Upper lobe of right lung (tissue), 1 donor: ENCODE measurements around the gene GRIP1. TPM values are rescaled to one million over a fixed set of nuclear protein-coding genes. Genes with fewer than 3 reads are reported as not detected.

Source experiments
- ATAC-seq: fragments of 200-7000 bp; cut with Tn5 transposase; one replicate; pipeline ENCODE4 v1.9.1; 2020; ENCODE audit warnings: mild to moderate bottlenecking, moderate library complexity
- DNase-seq: peaks from one replicate; pipeline ENCODE4 v3.0.0-alpha.2; 2020
- H3K27ac ChIP-seq: fragments of 200-600 bp; one replicate; pipeline ENCODE4 v1.8.0; 2022
- H3K27me3 ChIP-seq: fragments of 200-600 bp; one replicate; pipeline ENCODE4 v1.8.0; 2022; ENCODE audit warnings: mild to moderate bottlenecking
- H3K36me3 ChIP-seq: fragments of 200-600 bp; one replicate; pipeline ENCODE4 v1.8.0; 2022
- H3K4me1 ChIP-seq: fragments of 200-600 bp; one replicate; pipeline ENCODE4 v1.8.0; 2022
- H3K4me3 ChIP-seq: fragments of 200-600 bp; one replicate; pipeline ENCODE4 v1.8.0; 2022; ENCODE audit warnings: mild to moderate bottlenecking
- H3K9me3 ChIP-seq: fragments of 200-600 bp; one replicate; pipeline ENCODE4 v1.8.0; 2022
- intact Hi-C: fragments of 100-400 bp; cut with DNase I; formaldehyde crosslinking; loops from one replicate; pipeline ENCODE4 v1.11.0; 2022
- total RNA-seq: library from RNA; stranded (reverse); fragmentation: NEBNext Ultra II Directional; extraction: Animal tissue kit (Norgen Biotek cat#: 25700); gene quantifications from one replicate; pipeline ENCODE4 v1.2.1, GENCODE V29; 2021
- TF ChIP-seq, protein P1 (sequence below): fragments of 200-600 bp; IDR thresholded peaks from one replicate; pipeline ENCODE4 v1.8.0; 2022; ENCODE audit warnings: antibody characterized with exemption
- donor health status: DM: no; HTN: yes; CAD: no; lungs with severe emphysema.

Gene GRIP1
- total RNA-seq, 1 donor from 2014 or later, result 5.2 TPM

GRCh38 chr12:66549050-66549389 lies 129.9 kb downstream of the GRIP1 start:
- no peaks in the 10 kb centered on the region for H3K36me3 ChIP-seq
- no peak overlapping the region for H3K27ac ChIP-seq
- no peaks in the 10 kb centered on the region for H3K27me3 ChIP-seq
- no peaks in the 10 kb centered on the region for H3K4me1 ChIP-seq
- TF ChIP-seq, protein P1, sequence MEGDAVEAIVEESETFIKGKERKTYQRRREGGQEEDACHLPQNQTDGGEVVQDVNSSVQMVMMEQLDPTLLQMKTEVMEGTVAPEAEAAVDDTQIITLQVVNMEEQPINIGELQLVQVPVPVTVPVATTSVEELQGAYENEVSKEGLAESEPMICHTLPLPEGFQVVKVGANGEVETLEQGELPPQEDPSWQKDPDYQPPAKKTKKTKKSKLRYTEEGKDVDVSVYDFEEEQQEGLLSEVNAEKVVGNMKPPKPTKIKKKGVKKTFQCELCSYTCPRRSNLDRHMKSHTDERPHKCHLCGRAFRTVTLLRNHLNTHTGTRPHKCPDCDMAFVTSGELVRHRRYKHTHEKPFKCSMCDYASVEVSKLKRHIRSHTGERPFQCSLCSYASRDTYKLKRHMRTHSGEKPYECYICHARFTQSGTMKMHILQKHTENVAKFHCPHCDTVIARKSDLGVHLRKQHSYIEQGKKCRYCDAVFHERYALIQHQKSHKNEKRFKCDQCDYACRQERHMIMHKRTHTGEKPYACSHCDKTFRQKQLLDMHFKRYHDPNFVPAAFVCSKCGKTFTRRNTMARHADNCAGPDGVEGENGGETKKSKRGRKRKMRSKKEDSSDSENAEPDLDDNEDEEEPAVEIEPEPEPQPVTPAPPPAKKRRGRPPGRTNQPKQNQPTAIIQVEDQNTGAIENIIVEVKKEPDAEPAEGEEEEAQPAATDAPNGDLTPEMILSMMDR, result no peak
- intact Hi-C loops, result no loop called here
- H3K9me3 ChIP-seq, result no peaks in the 10 kb centered on the region
- DNase-seq (no peak), ATAC-seq (no peak)
- H3K4me3 ChIP-seq, result no peak overlapping the region

DNA sequence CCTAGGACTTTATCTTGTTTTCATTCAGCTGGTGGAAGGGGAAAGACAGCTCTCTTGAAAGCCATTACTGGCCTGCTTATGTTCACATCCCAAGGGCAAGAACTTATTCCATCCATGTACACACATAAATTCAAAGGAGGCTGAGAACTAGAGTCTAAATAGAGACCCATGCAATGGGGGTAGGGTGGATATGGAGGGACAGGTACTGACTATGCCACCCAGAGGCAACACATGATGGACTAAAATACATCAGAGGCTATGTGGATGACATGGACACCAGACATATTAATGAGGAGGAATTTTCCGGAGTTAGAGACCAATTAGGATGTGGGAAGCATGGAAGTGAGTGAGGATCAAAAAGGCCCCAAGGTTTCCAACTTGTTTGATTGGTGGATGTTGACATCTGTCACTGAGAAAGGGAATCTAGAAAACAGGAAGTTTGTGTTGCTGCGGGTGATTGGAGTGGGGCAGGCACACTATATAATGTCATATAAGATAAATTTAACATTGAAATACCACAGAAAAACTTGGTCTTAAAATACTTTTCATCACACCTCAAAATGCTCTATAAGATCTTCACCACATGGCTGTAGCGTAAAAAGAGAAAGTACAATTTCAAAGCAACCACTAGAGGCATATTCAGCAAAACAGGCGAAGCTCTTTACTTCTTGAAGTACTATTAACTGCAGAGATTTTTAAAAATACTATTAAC lies 130.4 kb downstream of the GRIP1 start:
- TF ChIP-seq, protein P1, result no peak
- no peak overlapping the region for H3K4me3 ChIP-seq
- no peaks in the 10 kb centered on the region for H3K27me3 ChIP-seq
- no peaks in the 10 kb centered on the region for H3K36me3 ChIP-seq
- ATAC-seq (no peak), DNase-seq (no peak)
- intact Hi-C loops, result no loop called here
- H3K9me3 ChIP-seq, result no peaks in the 10 kb centered on the region
- no peaks in the 10 kb centered on the region for H3K4me1 ChIP-seq
- H3K27ac ChIP-seq, result no peak overlapping the region

DNA sequence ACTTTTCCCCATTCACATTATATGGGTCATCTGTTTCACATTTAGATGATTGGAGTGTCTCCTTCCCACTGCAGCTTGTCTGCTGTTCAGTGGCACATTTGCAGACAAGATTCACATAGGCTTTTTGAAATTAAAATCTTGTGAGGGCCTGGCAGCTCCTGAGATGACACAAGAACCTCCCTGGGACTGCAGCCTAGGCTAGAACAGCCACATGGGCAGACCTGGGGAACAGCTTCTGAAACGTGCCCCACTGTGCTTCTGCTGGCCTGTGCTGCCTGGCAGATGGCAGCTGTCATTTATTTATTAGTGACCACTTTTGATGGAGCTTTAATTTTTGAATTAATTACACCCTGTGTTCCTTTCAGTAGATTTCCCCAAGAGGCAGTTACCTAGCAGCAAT lies 137.4 kb downstream of the GRIP1 start:
- Histone ChIP-seq H3K36me3 (no peaks in the 10 kb centered on the region), H3K27ac (no peak overlapping the region), H3K9me3 (no peaks in the 10 kb centered on the region), H3K27me3 (no peaks in the 10 kb centered on the region), H3K4me3 (no peak overlapping the region), H3K4me1 (no peaks in the 10 kb centered on the region)
- intact Hi-C loops, result no loop called here
- TF ChIP-seq, protein P1, result no peak
- ATAC-seq (no peak), DNase-seq (no peak)

- Histone ChIP-seq H3K9me3 (no peaks in the 10 kb centered on the region), H3K36me3 (no peaks in the 10 kb centered on the region), H3K27ac (no peak overlapping the region), H3K4me1 (no peaks in the 10 kb centered on the region), H3K4me3 (no peak overlapping the region), H3K27me3 (no peaks in the 10 kb centered on the region)
- no peak for DNase-seq
- intact Hi-C loops, result no loop called here
- TF ChIP-seq, protein P1, result no peak
- ATAC-seq, result no peak
Observed at GRCh38 chr12:66539431-66539830, 139.4 kb downstream of the GRIP1 start.

DNA sequence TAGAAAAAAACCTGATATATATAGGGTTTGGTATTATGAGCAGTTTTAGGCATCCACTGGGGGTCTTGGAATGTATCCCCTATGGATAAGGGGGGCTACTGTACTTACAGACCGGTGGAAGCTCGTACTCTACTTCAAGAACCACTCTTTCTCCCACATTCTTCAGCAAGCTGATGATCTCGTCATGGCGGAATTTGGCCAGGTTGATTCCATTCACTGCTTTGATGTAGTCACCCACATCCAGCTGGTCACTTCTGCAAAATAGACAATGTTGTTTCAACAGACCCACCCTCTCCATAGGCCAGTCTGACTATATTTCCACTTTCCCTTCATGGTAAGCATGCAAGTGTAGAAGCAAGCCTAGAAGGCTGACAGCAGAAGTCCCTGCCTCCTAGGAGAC lies 139.9 kb downstream of the GRIP1 start:
- no peaks in the 10 kb centered on the region for H3K27me3 ChIP-seq
- DNase-seq, result no peak
- no peaks in the 10 kb centered on the region for H3K4me1 ChIP-seq
- no peak overlapping the region for H3K27ac ChIP-seq
- TF ChIP-seq, protein P1, result no peak
- intact Hi-C loops, result no loop called here
- H3K9me3 ChIP-seq, result no peaks in the 10 kb centered on the region
- no peak for ATAC-seq
- H3K36me3 ChIP-seq, result no peaks in the 10 kb centered on the region
- no peak overlapping the region for H3K4me3 ChIP-seq

- TF ChIP-seq, protein P1, result no peak
- no peak overlapping the region for H3K27ac ChIP-seq
- H3K36me3 ChIP-seq, result no peaks in the 10 kb centered on the region
- H3K4me1 ChIP-seq, result no peaks in the 10 kb centered on the region
- H3K27me3 ChIP-seq, result no peaks in the 10 kb centered on the region
- no peak for ATAC-seq
- DNase-seq, result no peak
- H3K9me3 ChIP-seq, result no peaks in the 10 kb centered on the region
- intact Hi-C loops, result no loop called here
- H3K4me3 ChIP-seq, result no peak overlapping the region
Observed at GRCh38 chr12:66537876-66538275, 141.0 kb downstream of the GRIP1 start.
